Ascending aorta (tissue), 2 donors: Measurements from ENCODE around the gene SIVA1. TPM values are rescaled to one million over a fixed set of nuclear protein-coding genes. Genes with fewer than 3 reads are reported as not detected.

Experiments
- DNase-seq, 2 donors: peaks; one replicate each; pipeline ENCODE4 v3.0.0-alpha.2; 2019; ENCODE audit warnings: low spot score in 2 of 2
- H3K27ac ChIP-seq, 2 donors: fragments of 200-600 bp; sonication (generic); one replicate each; pipeline ENCODE4 v1.5.1; 2016 to 2017; ENCODE audit warnings: mild to moderate bottlenecking in 1 of 2
- H3K27me3 ChIP-seq: fragments of 200-600 bp; sonication (generic); one replicate; pipeline ENCODE4 v1.5.1; 2017
- H3K36me3 ChIP-seq, 2 donors: fragments of 200-600 bp; sonication (generic); one replicate each; pipeline ENCODE4 v1.5.1; 2016
- H3K4me1 ChIP-seq, 2 donors: fragments of 200-600 bp; sonication (generic); one replicate each; pipeline ENCODE4 v1.5.1; 2016 to 2017; ENCODE audit warnings: mild to moderate bottlenecking in 1 of 2
- H3K4me3 ChIP-seq, 2 donors: fragments of 200-600 bp; sonication (generic); one replicate each; pipeline ENCODE4 v1.5.1; 2016 to 2017; ENCODE audit warnings: mild to moderate bottlenecking in 1 of 2
- H3K9me3 ChIP-seq, 2 donors: fragments of 200-600 bp; sonication (generic); one replicate each; pipeline ENCODE4 v1.5.1; 2016
- CTCF ChIP-seq, 3 experiments: fragments of 200-600 bp in 2 of 3; fragments of 450-650 bp in 1 of 3; sonication (generic) in 2 of 3; IDR thresholded peaks; one replicate each; pipeline ENCODE4 v1.5.1; 2016 to 2019; ENCODE audit warnings: antibody characterized with exemption in 3 of 3, mild to moderate bottlenecking in 1 of 3, moderate library complexity in 1 of 3
- intact Hi-C: fragments of 100-400 bp; cut with DNase I; formaldehyde crosslinking; loops from one replicate; pipeline ENCODE4 v1.15.1; 2023
- total RNA-seq: library from RNA; depleted of rRNA; stranded (reverse); fragments of >200 nt; gene quantifications from one replicate; pipeline ENCODE4 v1.1.0, GENCODE V29; 2016

The SIVA1 gene
- total RNA-seq, 1 donor from 2014 or later = 410 TPM

GRCh38 chr14:104706733-104707607 is 46.0 kb upstream of the SIVA1 start:
- Histone ChIP-seq H3K27me3 (no peaks in the 10 kb centered on the region), H3K4me3 (no peak overlapping the region), H3K27ac (no peak overlapping the region), H3K4me1 (peaks cover 0 to 13% of the 10 kb centered on the region in 2 donors), H3K9me3 (no peaks in the 10 kb centered on the region), H3K36me3 (peaks cover 61 to 75% of the 10 kb centered on the region in 2 donors)
- intact Hi-C loops = no loop called here
- no peak for TF ChIP-seq CTCF (IDR thresholded peaks at IDR 0.05)
- no peak for DNase-seq

DNA sequence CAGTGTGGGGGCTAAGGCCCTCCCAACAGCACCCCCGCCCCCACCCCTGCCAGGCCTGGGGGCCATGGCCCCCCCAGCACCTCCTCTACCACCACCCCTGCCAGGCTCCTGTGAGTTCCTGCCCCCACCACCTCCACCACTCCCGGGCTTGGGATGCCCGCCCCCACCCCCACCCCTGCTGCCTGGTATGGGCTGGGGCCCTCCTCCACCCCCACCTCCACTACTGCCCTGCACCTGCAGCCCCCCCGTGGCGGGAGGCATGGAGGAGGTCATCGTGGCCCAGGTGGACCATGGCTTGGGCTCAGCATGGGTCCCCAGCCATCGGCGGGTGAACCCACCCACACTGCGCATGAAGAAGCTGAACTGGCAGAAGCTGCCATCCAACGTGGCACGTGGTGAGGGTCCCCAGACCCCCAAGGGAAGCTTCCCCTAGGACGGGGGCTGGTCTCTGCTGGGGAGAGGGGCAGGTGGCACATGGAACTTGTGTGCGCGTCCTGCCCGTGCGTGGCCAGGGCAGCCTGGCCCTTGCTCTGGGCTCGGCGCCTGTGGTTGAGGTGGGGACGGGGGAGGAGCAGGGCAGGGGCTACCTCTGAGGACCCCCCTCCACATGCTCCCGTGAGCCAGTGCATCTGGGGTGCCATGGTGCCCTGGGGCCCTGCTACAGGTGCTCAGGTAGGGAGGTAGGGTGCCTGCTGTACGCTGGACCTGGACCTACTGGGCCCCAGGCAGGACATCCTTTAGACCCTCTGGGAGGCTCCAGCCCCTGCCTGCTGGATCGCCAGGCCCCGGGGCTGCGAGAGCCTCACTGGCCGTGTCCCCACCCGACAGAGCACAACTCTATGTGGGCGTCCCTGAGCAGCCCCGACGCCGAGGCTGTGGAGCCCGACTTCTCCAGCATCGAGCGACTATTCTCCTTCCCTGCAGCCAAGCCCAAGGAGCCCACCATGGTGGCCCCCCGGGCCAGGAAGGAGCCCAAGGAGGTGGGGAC is 45.0 kb upstream of the SIVA1 start:
- H3K27ac ChIP-seq = peak overlapping the region in 1 of 2 donors; percentile 16
- intact Hi-C loops = loop anchor here (1.0 to 2.0 kb wide), 3 partner anchors 19 to 58 kb away; partner anchors contain the start of gene INF2
- no peak for TF ChIP-seq CTCF (IDR thresholded peaks at IDR 0.05)
- H3K4me1 ChIP-seq = peaks cover 0 to 13% of the 10 kb centered on the region in 2 donors
- H3K9me3 ChIP-seq = no peaks in the 10 kb centered on the region
- peaks cover 62 to 75% of the 10 kb centered on the region in 2 donors for H3K36me3 ChIP-seq
- no peak overlapping the region for H3K4me3 ChIP-seq
- no peaks in the 10 kb centered on the region for H3K27me3 ChIP-seq
- no peak for DNase-seq

GRCh38 chr14:104708606-104709268 is 44.2 kb upstream of the SIVA1 start:
- Histone ChIP-seq H3K27ac (peak overlapping the region; percentile 16 to 47), H3K4me1 (peaks cover 0 to 13% of the 10 kb centered on the region in 2 donors), H3K36me3 (peaks cover 62 to 75% of the 10 kb centered on the region in 2 donors), H3K9me3 (no peaks in the 10 kb centered on the region), H3K27me3 (no peaks in the 10 kb centered on the region), H3K4me3 (no peak overlapping the region)
- TF ChIP-seq CTCF (IDR thresholded peaks at IDR 0.05) = peak; percentile 93 to 98 (median 98)
- intact Hi-C loops = loop anchor here (1.0 to 2.0 kb wide), 3 partner anchors 20 to 58 kb away; partner anchors contain the start of gene INF2
- DNase-seq = peak in 1 of 2 donors; percentile 86

DNA sequence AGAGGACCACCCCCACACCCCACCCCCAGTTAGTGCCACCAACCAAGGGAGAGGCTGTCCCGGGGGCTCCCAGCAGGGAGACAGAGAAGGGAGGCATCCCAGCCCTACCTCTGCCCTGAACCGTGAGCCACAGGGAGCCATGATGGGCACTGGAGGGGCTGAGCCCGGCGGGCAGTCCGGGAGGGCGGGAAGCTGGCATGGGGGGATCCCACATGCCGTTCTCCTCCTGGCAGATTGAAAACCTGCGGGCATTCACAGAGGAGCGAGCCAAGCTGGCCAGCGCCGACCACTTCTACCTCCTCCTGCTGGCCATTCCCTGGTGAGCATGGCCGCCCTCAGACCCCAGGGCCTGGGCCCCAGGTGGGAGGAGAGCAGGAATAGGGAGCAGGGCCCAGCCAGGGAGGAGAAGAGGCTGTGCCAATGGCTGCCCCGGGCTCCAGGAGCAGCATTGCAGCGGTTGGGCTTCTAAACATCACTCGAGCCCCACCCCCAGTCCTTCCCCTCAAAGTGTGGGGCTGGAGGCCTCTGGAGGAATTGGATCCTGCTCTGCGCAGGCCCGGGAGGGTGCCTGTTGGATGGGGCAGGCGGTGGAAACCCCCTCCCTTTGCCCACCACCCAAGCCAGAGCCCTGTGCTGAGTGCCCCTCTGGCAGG is 43.4 kb upstream of the SIVA1 start:
- TF ChIP-seq CTCF (IDR thresholded peaks at IDR 0.05) = no peak
- Histone ChIP-seq H3K4me3 (no peak overlapping the region), H3K27me3 (no peaks in the 10 kb centered on the region), H3K9me3 (no peaks in the 10 kb centered on the region), H3K36me3 (peaks cover 62 to 75% of the 10 kb centered on the region in 2 donors), H3K4me1 (peaks cover 0 to 13% of the 10 kb centered on the region in 2 donors), H3K27ac (peak overlapping the region; percentile 16 to 47)
- intact Hi-C loops = loop anchor here (2.0 kb wide), 1 partner anchor 21 kb away; the partner anchor contains the start of gene INF2
- DNase-seq = no peak
